ENCODE data around the gene FGF2. TPM values are rescaled to one million over a fixed set of nuclear protein-coding genes. Genes with fewer than 3 reads are reported as not detected.

FGF2 gene
- total and polyA plus RNA-seq, 8 donors, result 0.29 to 47.3 (median 6.4) TPM

GRCh38 chr4:122797405-122798094, 29.1 kb upstream of the FGF2 start:
- intact Hi-C loops (cut with DNase I; ENCODE audit: low total_unique reads), result no loop called here
- TF ChIP-seq CTCF (IDR thresholded peaks at IDR 0.05) (no peak), EP300 (IDR thresholded peaks at IDR 0.05) (no peak), POLR2AphosphoS5 (IDR thresholded peaks at IDR 0.05) (no peak), POLR2A (IDR thresholded peaks at IDR 0.05) (no peak)
- H3K9me3 ChIP-seq, result no peaks in the 10 kb centered on the region
- peak overlapping the region in 1 of 4 donors; percentile 0 for H3K4me3 ChIP-seq
- H3K36me3 ChIP-seq, result no peaks in the 10 kb centered on the region
- peaks cover 0 to 16% (median 2%) of the 10 kb centered on the region in 4 donors for H3K4me1 ChIP-seq
- WGBS, 5 donors, result 77 to 99% (median 96%) methylated on average over 2 of the region's 2 CpGs
- no peaks in the 10 kb centered on the region for H3K27me3 ChIP-seq
- peak overlapping the region in 3 of 5 donors; percentile 8 to 60 (median 43) for H3K27ac ChIP-seq
- no peak for DNase-seq

- Histone ChIP-seq H3K27ac (peak overlapping the region in 3 of 5 donors; percentile 8 to 60 (median 43)), H3K27me3 (no peaks in the 10 kb centered on the region), H3K4me3 (peak overlapping the region in 1 of 4 donors; percentile 0), H3K36me3 (no peaks in the 10 kb centered on the region), H3K9me3 (no peaks in the 10 kb centered on the region), H3K4me1 (peaks cover 0 to 16% (median 2%) of the 10 kb centered on the region in 4 donors)
- peak in 1 of 2 donors; percentile 66 for DNase-seq
- 35 to 44% (median 39%) methylated on average over 5 of the region's 5 CpGs for WGBS, 5 donors
- TF ChIP-seq CTCF (IDR thresholded peaks at IDR 0.05) (no peak), POLR2A (IDR thresholded peaks at IDR 0.05) (no peak), POLR2AphosphoS5 (IDR thresholded peaks at IDR 0.05) (no peak), EP300 (IDR thresholded peaks at IDR 0.05) (no peak)
- intact Hi-C loops (cut with DNase I; ENCODE audit: low total_unique reads), result no loop called here
These were observed 28.5 kb upstream of the FGF2 start for GRCh38 chr4:122798101-122798500.

GRCh38 chr4:122798917-122799316, 27.7 kb upstream of the FGF2 start:
- no peaks in the 10 kb centered on the region for H3K36me3 ChIP-seq
- no peaks in the 10 kb centered on the region for H3K9me3 ChIP-seq
- no peak for TF ChIP-seq POLR2AphosphoS5 (IDR thresholded peaks at IDR 0.05)
- no peak for TF ChIP-seq CTCF (IDR thresholded peaks at IDR 0.05)
- no peak for TF ChIP-seq POLR2A (IDR thresholded peaks at IDR 0.05)
- no peak for TF ChIP-seq EP300 (IDR thresholded peaks at IDR 0.05)
- 80 to 92% (median 85%) methylated on average over 2 of the region's 2 CpGs for WGBS, 5 donors
- H3K27ac ChIP-seq, result no peak overlapping the region
- no peaks in the 10 kb centered on the region for H3K27me3 ChIP-seq
- H3K4me3 ChIP-seq, result no peak overlapping the region
- peaks cover 0 to 16% (median 2%) of the 10 kb centered on the region in 4 donors for H3K4me1 ChIP-seq
- intact Hi-C loops (cut with DNase I; ENCODE audit: low total_unique reads), result no loop called here
- no peak for DNase-seq

GRCh38 chr4:122803788-122804208, 22.8 kb upstream of the FGF2 start:
- DNase-seq, result no peak
- intact Hi-C loops (cut with DNase I; ENCODE audit: low total_unique reads), result no loop called here
- WGBS, 5 donors, result 66 to 76% (median 74%) methylated on average over 4 of the region's 4 CpGs

More at GRCh38 chr4:122803788-122804208, 22.8 kb upstream of the FGF2 start:
- Histone ChIP-seq H3K4me3 (no peak overlapping the region), H3K27me3 (no peaks in the 10 kb centered on the region), H3K27ac (no peak overlapping the region), H3K36me3 (no peaks in the 10 kb centered on the region), H3K9me3 (no peaks in the 10 kb centered on the region), H3K4me1 (no peaks in the 10 kb centered on the region)
- TF ChIP-seq EP300 (IDR thresholded peaks at IDR 0.05) (no peak), POLR2AphosphoS5 (IDR thresholded peaks at IDR 0.05) (no peak), POLR2A (IDR thresholded peaks at IDR 0.05) (no peak), CTCF (IDR thresholded peaks at IDR 0.05) (no peak)
